NOMO-1 treated with DMSO at 0.1 percent for 48 hours (cell line): ENCODE data around the gene ARMH2.

Experiments used
- DNase-seq: peaks from one replicate; lab custom pipeline; 2025; ENCODE audit not compliant: unreplicated experiment; lab: John Stamatoyannopoulos, UW

Gene ARMH2

DNA sequence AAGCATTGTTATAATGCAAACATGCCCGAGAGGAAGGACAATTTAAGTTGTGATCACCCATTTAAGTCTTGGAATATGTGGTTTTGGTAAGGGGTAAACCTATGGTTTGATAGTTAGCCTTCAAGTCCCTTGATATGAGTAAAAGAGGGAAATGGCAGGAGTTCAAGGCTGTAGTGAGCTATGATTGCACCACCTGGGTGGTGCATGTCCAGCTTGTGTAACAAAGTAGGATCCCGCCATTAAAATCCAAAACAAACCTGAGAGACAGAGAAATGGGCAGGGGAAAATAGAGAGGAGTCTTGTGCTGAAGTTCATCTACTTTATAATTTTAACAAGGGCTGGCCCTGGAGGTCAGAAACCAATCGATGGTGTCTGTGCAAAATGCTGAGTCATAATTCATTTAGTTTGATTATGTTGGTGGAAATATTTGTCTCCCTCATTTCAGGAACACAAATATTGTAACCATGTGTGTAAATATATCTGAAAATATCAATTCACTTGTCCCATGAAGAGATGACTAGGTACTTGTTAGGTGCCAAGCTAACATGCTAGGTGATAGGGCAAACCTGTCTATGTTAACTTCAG, 23.2 kb upstream of the ARMH2 start:
- DNase-seq, result no peak

DNA sequence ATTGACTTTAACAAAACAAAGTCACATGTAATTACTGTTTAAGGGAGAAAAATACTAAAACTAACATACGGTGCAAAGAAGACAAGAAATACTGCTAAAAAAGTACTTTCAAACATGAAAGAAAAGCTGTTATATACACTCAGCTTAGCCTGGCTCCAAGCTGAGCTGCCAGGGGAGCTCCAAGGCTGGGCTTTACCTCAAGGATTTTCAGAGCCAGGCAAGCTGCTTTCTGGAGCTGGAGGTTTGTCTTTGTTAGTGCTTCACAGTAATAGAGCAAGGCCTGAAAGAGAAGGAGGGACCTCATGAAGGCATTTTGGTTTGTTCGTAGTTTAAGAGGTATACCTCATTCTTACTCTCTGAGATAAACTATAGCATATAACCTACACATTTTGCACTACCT, 19.6 kb upstream of the ARMH2 start:
- DNase-seq, result no peak

DNA sequence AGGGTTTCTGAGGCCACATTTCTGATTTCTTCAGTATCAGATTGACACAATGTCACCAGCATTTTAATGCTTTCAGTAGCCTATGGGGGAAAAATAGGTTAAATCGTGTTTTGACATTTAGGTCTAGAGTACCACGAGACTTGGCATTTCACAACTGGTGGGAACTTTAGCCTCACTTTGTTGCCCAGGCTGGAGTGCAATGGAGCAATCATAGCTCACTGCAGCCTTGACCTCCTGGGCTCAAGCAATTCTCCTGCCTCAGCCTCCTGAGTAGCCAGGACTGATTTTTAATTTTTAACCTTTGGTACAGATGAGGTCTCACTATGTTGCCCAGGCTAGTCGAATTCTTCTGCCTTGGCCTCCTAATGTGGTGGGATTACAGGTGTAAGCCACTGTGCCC, 11.0 kb upstream of the ARMH2 start:
- no peak for DNase-seq

DNA sequence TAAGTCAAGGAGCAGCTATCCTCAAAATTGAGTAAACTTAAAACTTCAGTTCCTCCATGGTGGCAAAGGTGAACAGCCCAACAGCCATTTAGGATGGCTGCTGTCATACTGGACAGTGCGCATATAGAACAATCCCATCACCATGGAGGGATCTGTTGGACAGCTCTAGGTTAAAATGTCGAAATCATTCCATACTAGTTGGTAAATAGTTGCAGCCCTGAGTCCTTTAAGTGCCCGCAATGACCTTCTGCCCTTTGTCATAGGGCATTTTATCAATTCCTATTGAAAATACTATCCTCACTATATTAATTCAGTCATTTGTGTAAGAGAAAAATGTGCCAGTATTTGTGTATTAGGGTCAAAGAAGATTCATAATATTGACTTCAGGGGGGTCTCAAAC, 8.9 kb upstream of the ARMH2 start:
- no peak for DNase-seq

DNA sequence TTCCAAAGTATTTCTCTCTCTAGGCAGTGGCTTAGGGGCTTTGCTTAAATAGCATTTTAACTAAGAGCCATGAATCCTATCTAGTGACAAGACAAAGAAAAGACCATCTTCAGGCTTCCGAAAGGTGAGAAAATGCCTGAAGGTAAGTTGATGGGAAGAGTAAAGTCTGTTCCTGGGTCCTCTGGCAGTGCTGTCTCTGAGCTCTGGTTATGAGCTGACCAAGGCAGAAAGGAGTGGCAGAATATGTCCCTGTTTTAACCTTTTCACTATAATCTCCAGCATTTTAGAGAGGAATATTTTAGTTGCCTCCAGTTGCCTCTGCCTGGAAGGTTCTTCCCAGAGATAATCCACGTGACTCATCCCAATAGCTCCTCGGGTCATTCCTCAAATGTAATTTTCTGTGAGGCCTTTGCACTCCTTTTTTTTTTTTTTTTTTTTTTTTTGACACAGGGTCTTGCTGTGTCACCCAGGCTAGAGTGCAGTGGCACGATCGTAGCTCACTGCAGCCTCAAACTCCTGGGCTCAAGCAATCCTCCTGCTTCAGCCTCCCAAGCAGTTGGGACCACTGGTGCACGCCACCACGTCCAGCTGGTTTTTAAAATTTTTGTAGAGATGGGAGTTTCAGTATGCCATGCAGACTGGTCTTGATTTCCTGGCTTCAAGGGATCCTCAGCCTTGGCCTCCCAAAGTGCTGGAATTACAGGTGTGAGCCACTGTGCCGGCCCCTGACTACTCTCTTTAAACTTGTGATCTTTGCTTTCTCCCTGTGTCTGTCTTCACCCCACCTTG, 3.7 kb upstream of the ARMH2 start:
- DNase-seq, result no peak

DNA sequence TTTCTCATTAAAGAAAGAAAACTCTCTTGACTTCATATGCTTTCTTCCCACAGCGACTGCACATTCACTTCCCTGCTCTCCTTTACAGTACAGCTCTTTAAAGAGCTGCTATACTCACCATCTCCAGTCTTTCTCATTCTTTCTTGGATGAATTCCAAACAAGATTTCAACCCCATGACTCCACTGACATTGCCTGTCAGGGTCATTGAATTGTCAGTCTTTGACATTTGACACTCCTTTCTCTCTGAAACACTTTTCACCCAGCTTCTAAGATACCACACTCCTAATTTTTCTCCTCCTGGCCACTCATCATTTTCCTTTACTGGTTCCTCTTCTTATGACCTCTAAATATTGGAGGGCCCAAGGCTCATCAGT, 811 bp upstream of the ARMH2 start:
- DNase-seq, result no peak

DNA sequence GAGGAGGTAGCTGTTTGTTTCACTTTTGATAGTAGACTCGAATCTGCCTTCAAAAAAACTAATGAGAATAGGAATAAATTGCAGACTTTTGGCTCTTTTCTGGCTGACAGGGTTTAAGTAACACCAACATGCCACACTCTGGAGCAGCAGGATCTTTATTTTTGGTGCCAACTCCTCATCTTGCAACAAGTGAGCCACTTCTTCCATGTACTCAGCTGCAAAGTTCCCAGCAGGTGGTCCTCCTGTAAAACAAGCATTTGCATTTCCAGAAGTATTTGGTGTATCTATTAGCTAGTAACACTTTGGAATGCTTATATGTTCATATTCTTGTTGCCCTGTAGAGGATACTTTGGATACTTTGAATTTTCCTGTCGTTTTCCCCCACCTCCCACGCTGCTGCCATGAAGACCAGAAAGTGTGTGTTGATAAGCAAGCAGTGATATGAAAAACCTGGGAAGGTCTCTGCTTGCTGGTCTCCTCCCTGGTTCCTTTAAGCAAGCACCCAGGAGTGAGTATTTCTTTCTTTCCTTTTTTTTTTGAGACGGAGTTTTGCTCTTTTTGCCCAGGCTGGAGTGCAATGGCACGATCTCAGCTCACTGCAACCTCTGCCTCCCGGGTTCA, 1.0 kb downstream of the ARMH2 start:
- no peak for DNase-seq

DNA sequence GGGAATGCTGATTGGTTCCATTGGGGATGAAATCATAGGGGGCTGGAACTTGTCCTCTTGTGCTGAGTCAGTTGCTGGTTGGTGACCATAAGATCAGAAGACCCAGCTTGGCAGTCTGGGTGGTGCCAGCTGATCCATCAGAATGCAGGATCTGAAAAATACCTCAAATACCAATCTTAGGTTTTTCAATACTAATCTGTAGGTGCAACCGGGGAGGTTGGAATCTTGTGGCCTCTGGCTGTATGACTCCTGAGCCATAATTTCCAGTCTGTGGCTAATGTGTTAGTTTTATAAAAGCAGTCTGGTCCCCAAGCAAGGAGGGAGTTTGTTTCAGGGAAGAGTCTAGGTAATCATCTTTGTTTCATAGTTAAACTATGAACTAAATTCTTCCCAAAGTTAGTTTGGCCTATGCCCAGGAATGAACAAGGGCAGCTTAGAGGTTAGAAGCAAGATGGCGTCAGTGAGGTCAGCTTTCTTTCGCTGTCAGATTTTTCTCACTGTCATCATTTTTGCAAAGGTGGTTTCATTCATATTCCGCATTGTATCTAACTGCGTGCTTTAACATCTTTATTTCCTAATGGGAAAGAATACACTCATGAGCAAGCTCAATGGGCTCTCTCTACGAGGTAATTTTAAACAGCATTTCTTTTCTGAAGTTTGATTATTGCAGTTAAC, 2.0 kb downstream of the ARMH2 start:
- DNase-seq, result no peak

DNA sequence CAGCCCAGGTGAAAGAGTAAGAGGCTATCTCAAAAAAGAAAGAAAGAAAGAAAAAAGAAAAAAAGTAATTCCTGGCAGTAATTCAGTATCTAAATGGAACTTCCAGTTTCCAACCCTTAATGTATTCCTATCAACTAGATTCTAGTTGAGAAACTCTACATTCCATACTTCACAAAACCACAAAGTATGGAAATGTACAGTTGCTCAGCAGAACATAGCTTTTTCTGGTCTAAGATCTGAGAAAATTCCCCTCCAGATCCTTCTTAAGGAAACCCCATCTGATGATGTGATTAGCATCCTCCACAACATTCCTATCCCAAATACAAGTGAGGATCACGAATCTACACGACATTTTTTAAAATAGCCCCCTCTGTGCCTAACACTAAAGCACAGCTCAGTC, 3.6 kb downstream of the ARMH2 start:
- no peak for DNase-seq

DNA sequence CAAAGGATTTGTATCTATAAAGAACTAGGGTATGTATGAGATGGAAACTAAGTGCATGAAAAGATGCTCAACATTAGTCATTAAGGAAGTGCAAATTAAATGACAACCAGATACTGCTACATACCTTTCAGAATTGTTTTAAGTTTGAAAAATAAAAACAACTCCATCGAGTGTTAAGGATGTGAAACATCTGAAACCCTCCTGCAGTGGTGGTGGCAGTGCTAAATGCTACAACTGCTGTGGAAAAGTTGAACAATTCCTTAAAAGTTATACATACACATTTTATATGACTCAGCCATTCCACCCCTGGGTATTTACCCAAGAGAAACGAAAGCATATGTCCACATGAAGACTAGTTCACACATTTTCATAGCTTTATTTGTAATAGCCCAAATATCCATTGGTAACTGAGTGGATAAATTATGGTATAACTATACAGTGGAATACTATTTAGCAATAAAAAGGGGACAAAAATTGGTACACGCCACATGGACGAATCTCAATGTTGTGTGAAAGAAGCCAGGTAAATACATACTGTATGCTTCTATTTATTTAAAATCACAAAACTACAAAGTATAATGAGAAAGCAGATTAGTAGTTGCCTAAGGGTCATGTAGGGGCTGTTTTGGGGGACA, 10.6 kb downstream of the ARMH2 start:
- DNase-seq, result no peak

DNA sequence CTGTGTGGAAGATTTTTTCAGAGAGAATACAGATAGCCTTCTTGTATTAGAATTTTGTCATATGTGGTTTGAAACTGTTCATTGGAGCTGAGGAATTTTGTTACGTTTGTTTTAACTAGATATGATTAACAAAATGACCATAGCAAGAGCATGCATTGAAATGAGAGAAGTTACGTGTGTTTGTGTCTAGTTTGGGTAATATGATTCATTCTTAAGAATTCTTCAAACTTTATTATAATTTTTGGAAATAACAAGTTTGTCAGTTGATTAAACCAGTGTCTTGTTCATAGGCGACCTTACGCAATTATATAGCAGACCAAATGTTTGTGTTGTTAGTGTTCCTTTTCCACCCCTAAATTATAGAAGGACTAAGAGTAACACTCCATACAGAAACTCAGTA, 18.5 kb downstream of the ARMH2 start:
- DNase-seq, result no peak

DNA sequence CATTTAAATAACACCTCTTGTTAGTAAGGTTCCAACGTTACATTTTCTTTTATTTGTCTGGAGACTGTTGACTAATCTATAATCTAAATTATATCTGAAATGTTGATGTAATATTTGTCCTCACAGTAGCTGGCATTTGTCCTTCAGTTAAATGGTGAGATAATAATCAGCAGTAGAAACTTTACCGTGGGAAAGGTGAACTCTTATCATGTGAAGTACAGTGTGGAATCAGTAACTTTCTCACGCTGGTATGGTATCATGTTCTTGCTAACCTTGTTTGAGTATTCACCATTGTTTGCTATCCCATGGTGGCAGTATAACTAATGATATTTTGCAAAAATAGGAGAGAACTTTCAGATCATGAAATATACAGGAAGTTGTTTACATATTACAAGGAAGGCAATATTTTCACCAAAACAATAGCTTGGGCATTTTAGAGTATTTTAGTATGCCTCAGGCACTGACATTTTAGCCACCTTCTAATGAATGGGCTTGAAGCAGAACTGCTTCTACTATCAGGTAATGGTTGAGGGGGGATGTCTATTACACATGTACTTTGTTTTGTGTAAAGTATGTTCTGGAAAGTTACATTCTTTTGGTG, 19.2 kb downstream of the ARMH2 start:
- DNase-seq, result no peak

DNA sequence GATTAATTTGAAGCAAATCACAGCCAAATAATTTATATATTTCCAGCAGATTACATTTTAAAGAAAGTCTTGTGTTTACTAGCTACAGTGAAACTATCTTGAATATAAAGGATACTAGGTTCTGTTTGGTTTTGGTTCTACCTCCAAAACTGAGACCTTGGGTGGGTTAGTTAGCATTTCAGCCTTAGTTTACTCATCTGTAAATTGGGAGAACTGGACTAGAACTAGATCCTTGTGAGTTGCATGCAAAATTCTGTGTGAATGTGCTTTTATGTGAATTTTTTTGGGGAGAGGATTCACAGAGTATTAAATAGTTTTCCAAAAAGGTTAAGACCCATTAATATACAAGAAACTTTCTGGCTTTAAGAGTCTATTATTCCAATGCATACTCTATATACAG, 19.8 kb downstream of the ARMH2 start:
- DNase-seq, result no peak

DNA sequence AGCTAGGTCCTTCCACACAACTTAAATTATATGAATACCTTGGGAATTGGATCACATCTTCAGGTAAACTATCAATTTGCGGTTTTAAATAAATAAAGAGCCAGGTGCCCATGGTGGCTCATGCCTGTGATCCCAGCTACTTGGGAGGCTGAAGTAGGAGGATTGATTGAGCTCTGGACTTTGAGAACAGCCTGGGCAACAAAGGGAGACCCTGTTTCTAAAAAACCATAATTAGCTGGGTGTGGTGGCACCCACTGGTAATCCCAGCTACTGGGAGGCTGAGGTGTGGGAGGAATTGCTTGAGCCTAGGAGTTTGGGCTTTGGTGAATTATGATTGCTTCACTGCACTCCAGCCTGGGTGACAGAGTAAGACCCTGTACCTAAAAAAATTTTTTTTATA, 20.6 kb downstream of the ARMH2 start:
- no peak for DNase-seq

DNA sequence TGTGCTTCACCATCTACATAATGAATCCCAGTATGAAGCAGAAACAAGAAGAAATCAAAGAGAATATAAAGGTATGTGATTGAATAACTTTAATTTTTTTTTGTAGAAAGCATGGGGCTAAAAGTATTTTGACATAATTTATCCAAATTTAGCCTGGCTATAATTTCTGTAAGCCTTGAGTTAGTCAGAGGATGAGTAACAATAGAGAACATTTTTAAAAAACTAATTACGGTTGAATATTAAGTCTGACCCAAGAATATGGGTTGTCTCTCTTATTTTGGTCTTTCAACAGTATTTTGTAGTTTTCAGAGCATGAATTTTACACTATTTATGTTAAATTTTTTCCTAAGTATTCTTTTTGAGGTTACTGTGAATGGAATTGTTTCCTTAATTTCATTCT, 21.5 kb downstream of the ARMH2 start:
- no peak for DNase-seq

DNA sequence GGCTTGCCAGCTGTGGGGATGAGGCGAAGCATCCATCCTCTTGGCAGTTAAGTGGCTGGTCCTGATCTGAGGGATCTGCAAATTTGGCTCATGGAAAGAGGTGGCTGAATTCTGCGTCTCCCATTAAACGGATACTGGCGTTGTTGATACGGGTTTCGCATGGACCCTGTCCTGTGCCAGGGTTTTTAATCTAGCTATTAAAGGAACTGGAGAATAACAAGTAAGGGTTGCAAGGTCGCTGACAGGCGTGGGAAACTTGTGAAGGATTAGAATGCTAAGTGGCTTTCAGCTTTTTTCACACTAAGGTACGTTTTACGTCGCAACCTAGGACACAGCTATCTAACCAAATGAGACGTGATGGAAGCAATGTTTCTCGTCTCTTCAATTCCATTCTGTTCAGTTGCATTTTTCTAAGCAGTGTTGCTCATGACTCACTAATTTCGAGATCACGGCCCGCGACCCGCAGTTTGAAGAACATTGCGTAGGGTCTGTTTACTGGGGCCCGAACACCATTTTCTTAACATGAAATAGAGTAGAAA, 23.1 kb downstream of the ARMH2 start:
- DNase-seq, result no peak

DNA sequence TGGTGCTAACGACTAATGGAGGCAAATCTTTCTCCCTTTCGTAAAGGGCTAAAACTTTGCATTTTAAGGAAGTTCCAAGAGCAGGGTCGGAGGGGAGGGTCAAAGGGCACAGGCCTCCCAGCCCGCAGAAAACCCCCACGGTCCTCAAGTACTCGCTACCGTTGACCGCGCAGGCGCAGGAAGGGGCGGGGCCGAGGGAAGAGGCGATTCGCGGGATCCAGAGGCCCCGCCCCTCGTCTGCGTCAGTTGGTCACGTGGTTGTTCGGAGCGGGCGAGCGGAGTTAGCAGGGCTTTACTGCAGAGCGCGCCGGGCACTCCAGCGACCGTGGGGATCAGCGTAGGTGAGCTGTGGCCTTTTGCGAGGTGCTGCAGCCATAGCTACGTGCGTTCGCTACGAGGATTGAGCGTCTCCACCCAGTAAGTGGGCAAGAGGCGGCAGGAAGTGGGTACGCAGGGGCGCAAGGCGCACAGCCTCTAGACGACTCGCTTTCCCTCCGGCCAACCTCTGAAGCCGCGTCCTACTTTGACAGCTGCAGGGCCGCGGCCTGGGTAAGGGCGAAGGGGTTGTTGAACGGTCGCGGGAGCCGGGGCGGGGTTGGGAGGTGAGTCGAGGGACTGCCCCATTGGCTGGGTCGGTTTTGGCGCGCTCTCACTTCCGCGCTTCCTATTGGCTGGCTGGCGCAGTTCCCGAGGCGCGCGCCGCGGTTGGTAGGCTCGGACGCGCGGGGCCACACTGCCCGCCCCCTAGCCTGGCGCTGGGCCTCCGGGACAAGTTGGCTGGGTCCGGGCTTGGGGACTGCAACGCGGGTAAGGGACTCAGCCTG, 23.8 kb downstream of the ARMH2 start, which contains the start of gene GMNN:
GMNN (plus strand) TSS at position 242 of the 824 bp plus-strand sequence. CDS start 2,310 bp downstream, outside the sequence.
- DNase-seq, result peak; percentile 98

DNA sequence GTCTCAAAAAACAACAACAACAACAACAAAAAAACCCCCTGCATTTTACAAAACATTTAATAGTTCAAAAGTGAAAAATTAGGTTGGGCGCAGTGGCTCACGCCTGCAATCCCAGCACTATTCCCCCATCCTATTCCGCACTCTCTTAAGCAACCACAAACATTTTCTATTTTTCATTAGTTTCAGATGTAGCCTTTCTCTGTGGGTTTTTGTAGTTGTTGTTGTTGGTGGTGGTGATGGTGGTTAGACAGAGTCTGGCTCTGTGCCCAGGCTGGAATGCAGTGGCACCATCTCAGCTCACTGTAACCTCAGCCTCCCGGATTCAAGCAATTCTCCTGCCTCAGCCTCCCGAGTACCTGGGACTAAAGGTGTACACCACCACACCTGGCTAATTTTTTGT, 30.4 kb downstream of the ARMH2 start:
- DNase-seq, result no peak

DNA sequence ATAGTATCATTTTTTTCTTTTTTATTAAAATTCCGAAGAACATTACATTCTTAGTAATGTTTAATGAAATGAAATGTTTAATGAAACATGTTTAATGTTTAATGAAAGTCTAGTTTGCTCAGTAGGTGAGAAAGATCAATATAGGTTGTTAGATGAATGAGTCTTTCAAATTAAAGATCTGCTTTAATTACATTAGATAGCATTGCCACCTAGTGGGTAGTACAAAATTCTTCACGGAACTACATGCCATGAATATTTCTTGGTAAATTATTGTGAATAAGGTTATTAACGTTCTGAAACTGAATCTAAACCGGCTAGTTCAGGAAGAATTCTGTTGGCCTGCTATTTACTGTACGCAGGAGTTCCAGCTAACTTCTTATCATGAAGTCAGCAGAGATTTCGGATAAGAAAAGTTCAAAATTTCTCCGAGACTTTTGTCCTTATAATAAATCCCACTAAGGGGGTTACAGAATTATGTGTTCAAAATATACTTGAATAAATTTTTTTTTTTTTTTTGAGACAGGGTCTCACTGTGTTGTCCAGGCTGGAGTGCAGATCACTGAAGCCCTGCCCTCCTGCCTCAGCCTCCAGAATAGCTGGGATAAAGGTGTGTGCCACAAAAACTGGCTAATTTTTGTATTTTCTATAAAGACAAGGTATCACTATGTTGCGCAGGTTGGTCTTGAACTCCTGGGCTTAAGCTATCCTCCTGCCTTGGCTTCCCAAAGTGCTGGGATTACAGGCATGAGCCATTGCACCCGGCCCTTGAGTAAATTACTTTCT, 31.8 kb downstream of the ARMH2 start:
- DNase-seq, result peak; percentile 72
